A549 (cell line): ENCODE measurements around the gene BLMH. TPM values are rescaled to one million over a fixed set of nuclear protein-coding genes. Genes with fewer than 3 reads are reported as not detected.

Experiments
- ATAC-seq, 2 experiments: fragments of 200-7000 bp in 1 of 2; fragments of >200 bp in 1 of 2; cut with Nextera tagmentation in 1 of 2; cut with Tn5 transposase in 1 of 2; 3 replicates each; pipeline versions ENCODE4 v1.8.0 to v1.9.1; 2018 to 2020; ENCODE audit warnings: mild to moderate bottlenecking in 1 of 2, moderate library complexity in 1 of 2
- CTCF ChIA-PET: fragments of 300-600 bp; sonication (Branson Sonifier 250); formaldehyde crosslinking; extraction: SDS; loops from one replicate; lab custom pipeline; 2021; ENCODE audit warnings: antibody characterized with exemption, inconsistent platforms; lab: Yijun Ruan, JAX
- POLR2A ChIA-PET: fragments of 350-600 bp; formaldehyde crosslinking; extraction: SDS; loops from one replicate; lab custom pipeline; 2021; ENCODE audit warnings: antibody characterized with exemption, inconsistent platforms; lab: Yijun Ruan, JAX
- DNase-seq, 2 experiments: peaks; one replicate each; pipeline versions ENCODE4 v3.0.0 to v3.0.0-alpha.2; 2011 to 2016; ENCODE audit warnings: low read depth in 1 of 2, low spot score in 1 of 2
- FAIRE-seq: peaks from 2 replicates; lab custom pipeline; 2011; peaks lifted over from hg19 to GRCh38; lab: Jason Lieb, UNC
- H3K27ac ChIP-seq, 2 experiments: fragments of >200 bp; sonication (Bioruptor Twin); formaldehyde crosslinking; 3 replicates each; pipeline ENCODE4 v1.5.1; 2016 to 2017
- H3K4me1 ChIP-seq: fragments of >200 bp; sonication (Bioruptor Twin); formaldehyde crosslinking; 3 replicates; pipeline ENCODE4 v1.6.1; 2016
- H3K4me2 ChIP-seq: fragments of >200 bp; sonication (Bioruptor Twin); formaldehyde crosslinking; 3 replicates; pipeline ENCODE4 v1.6.1; 2016
- H3K4me3 ChIP-seq: fragments of >200 bp; sonication (Bioruptor Twin); formaldehyde crosslinking; 3 replicates; pipeline ENCODE4 v1.5.1; 2016
- H3K9me3 ChIP-seq: fragments of >200 bp; sonication (Bioruptor Twin); formaldehyde crosslinking; 3 replicates; pipeline ENCODE4 v1.6.1; 2016
- BHLHE40 ChIP-seq: IDR thresholded peaks from 2 replicates; pipeline ENCODE4 v1.6.1; 2012; ENCODE audit warnings: low read depth, low read length, inconsistent platforms
- CBX2 ChIP-seq: fragments of 200-600 bp; sonication (generic); IDR thresholded peaks from 2 replicates; pipeline ENCODE4 v1.6.1; 2016; ENCODE audit warnings: low read depth, mild to moderate bottlenecking, borderline replicate concordance
- CEBPB ChIP-seq, 2 experiments: fragments of >200 bp in 1 of 2; sonication (Bioruptor Twin) in 1 of 2; formaldehyde crosslinking in 1 of 2; IDR thresholded peaks; 2 replicates each; pipeline ENCODE4 v1.6.1; 2012 to 2016
- CHD2 ChIP-seq: fragments of 150-350 bp; IDR thresholded peaks from 2 replicates; pipeline ENCODE4 v1.6.1; 2014; ENCODE audit warnings: low read length; ENCODE audit not compliant: partially characterized antibody
- CTCF ChIP-seq: fragments of >200 bp; sonication (Bioruptor Twin); formaldehyde crosslinking; IDR thresholded peaks from 3 replicates; pipeline ENCODE4 v1.5.1; 2016
- E2F6 ChIP-seq: IDR thresholded peaks from 2 replicates; pipeline ENCODE4 v1.6.1; 2012; ENCODE audit warnings: low read depth, borderline replicate concordance
- EHMT2 ChIP-seq: fragments of 200-600 bp; sonication (generic); IDR thresholded peaks from 2 replicates; pipeline ENCODE4 v1.6.1; 2016; ENCODE audit warnings: antibody characterized with exemption, low read depth, mild to moderate bottlenecking, moderate library complexity
- EP300 ChIP-seq, 2 experiments: fragments of >200 bp; sonication (Bioruptor Twin); formaldehyde crosslinking; IDR thresholded peaks; 2 replicates in 1 of 2; 3 replicates in 1 of 2; pipeline ENCODE4 v1.6.1; 2016 to 2017
- FOSL2 ChIP-seq, 2 experiments: fragments of 450-650 bp in 1 of 2; fragments of >200 bp in 1 of 2; sonication (Bioruptor Twin) in 1 of 2; formaldehyde crosslinking; IDR thresholded peaks; 2 replicates each; pipeline versions ENCODE4 v1.5.0 to v1.6.1; 2016 to 2020; ENCODE audit warnings: mild to moderate bottlenecking in 1 of 2, moderate library complexity in 1 of 2
- FOXS1 ChIP-seq: fragments of 250-450 bp; sonication (Bioruptor Pico); IDR thresholded peaks from 2 replicates; pipeline ENCODE4 v1.5.0; 2020; ENCODE audit warnings: mild to moderate bottlenecking, moderate library complexity
- GATA3 ChIP-seq: IDR thresholded peaks from 2 replicates; pipeline ENCODE4 v1.6.1; 2012; ENCODE audit warnings: borderline replicate concordance
- HDAC2 ChIP-seq: fragments of 200-600 bp; sonication (generic); IDR thresholded peaks from 2 replicates; pipeline ENCODE4 v1.6.1; 2016
- HES2 ChIP-seq: fragments of >200 bp; sonication (Bioruptor Twin); formaldehyde crosslinking; IDR thresholded peaks from 2 replicates; pipeline ENCODE4 v1.6.1; 2016
- HOXA7 ChIP-seq: fragments of 250-450 bp; sonication (Bioruptor Pico); IDR thresholded peaks from 2 replicates; pipeline ENCODE4 v1.5.0; 2020; ENCODE audit warnings: mild to moderate bottlenecking, moderate library complexity
- HOXB5 ChIP-seq: fragments of 250-450 bp; sonication (Bioruptor Pico); IDR thresholded peaks from 2 replicates; pipeline ENCODE4 v1.5.0; 2020; ENCODE audit warnings: mild to moderate bottlenecking, moderate library complexity
- JUN ChIP-seq, 2 experiments: fragments of >200 bp; sonication (Bioruptor Twin); formaldehyde crosslinking; IDR thresholded peaks; 2 replicates in 1 of 2; 3 replicates in 1 of 2; pipeline ENCODE4 v1.6.1; 2016 to 2017
- KDM1A ChIP-seq: fragments of 200-600 bp; sonication (generic); IDR thresholded peaks from 2 replicates; pipeline ENCODE4 v1.6.1; 2016; ENCODE audit warnings: low read depth, mild to moderate bottlenecking
- KDM5A ChIP-seq: fragments of 200-600 bp; sonication (generic); IDR thresholded peaks from 2 replicates; pipeline ENCODE4 v1.6.1; 2016; ENCODE audit warnings: antibody characterized with exemption, mild to moderate bottlenecking
- MAFK ChIP-seq: fragments of 450-650 bp; IDR thresholded peaks from 2 replicates; pipeline ENCODE4 v1.6.1; 2014; ENCODE audit not compliant: partially characterized antibody
- MAX ChIP-seq: IDR thresholded peaks from 2 replicates; pipeline ENCODE4 v1.6.1; 2012
- POLR2AphosphoS2 ChIP-seq: conservative IDR thresholded peaks from 2 replicates; pipeline ENCODE4 v1.6.1; 2012; ENCODE audit warnings: low read length, improper control_type of control experiment, inconsistent platforms
- RARB ChIP-seq: fragments of 250-450 bp; sonication (Bioruptor Pico); IDR thresholded peaks from 2 replicates; pipeline ENCODE4 v1.8.0; 2021; ENCODE audit warnings: mild to moderate bottlenecking, moderate library complexity
- RCOR1 ChIP-seq: fragments of 150-350 bp; IDR thresholded peaks from 2 replicates; pipeline ENCODE4 v1.6.1; 2014; ENCODE audit warnings: antibody characterized with exemption, low read length, low read depth
- RFX5 ChIP-seq: fragments of 450-650 bp; IDR thresholded peaks from 2 replicates; pipeline ENCODE4 v1.7.1; 2014; ENCODE audit warnings: antibody characterized with exemption, mild to moderate bottlenecking, moderate library complexity
- ZNF302 ChIP-seq: fragments of 250-450 bp; sonication (Bioruptor Pico); IDR thresholded peaks from 2 replicates; pipeline ENCODE4 v1.9.0; 2021; ENCODE audit warnings: inconsistent platforms, mild to moderate bottlenecking, moderate library complexity
- ZSCAN20 ChIP-seq: fragments of 250-450 bp; sonication (Bioruptor Pico); IDR thresholded peaks from 2 replicates; pipeline ENCODE4 v1.8.0; 2022; ENCODE audit warnings: mild to moderate bottlenecking, moderate library complexity
- WGBS: methylation state at CpG from one replicate; pipeline ENCODE4 v1.1.6; 2017; ENCODE audit errors: missing lambda C conversion rate; 5-methylcytosine and 5-hydroxymethylcytosine counted together
- polyA plus RNA-seq, 4 experiments: library from polyadenylated mRNA; depleted of rRNA in 3 of 4; stranded (reverse); fragments of >200 nt; fragmentation: RNase III in 1 of 4; extraction: RNeasy Plus Mini Kit Qiagen cat#74134 plus additional on column Dnase treatment in 1 of 4; gene quantifications; 2 replicates in 3 of 4; 3 replicates in 1 of 4; pipeline ENCODE4 v1.2.3, GENCODE V29; 2011 to 2017

BLMH gene
- polyA plus RNA-seq, 2 of the 4 experiments (the other 2 are of a cell fraction): 38.5 to 66.4 TPM

- Histone ChIP-seq H3K4me1 (peaks cover 13% of the 10 kb centered on the region), H3K27ac (peak overlapping the region; percentile 29 to 76; a peak in 3 of 6 replicates), H3K4me3 (peak overlapping the region; percentile 57), H3K9me3 (no peaks in the 10 kb centered on the region), H3K4me2 (peak overlapping the region; percentile 99)
- FAIRE-seq: no peak
- 86% methylated on average over 10 of the region's 10 CpGs for WGBS
- ATAC-seq: no peak
- ChIA-PET POLR2A (interaction anchor here (0.5 to 1.0 kb wide), 4 partner anchors 111 to 772 kb away, joined by 3 read pairs; no protein-coding TSS in a partner anchor), CTCF (interaction anchor here (0.6 to 11.1 kb wide), 39 partner anchors 9 to 432 kb away, joined by 3 to 115 read pairs (median 4); partner anchors contain the start of gene SSH2)
- no peak for DNase-seq
- TF ChIP-seq HDAC2 (no peak), HOXA7 (CRISPR knock-in tag) (no peak), CEBPB (IDR thresholded peaks at IDR 0.05) (no peak), RCOR1 (no peak), BHLHE40 (no peak), GATA3 (no peak), POLR2AphosphoS2 (no peak), CTCF (no peak)
Observed at GRCh38 chr17:30236297-30236624, 55.5 kb downstream of the BLMH start.

GRCh38 chr17:30235386-30236296, 56.1 kb downstream of the BLMH start, which contains the start of gene SLC6A4:
Gene SLC6A4 (minus strand): TSS chr17:30235697. CDS start chr17:30221958, 13,739 bp downstream.
- Histone ChIP-seq H3K4me2 (peak within 1 kb of the TSS; percentile 99), H3K4me1 (peaks cover 14% of the 10 kb centered on the region), H3K27ac (peak within 1 kb of the TSS; percentile 29 to 76; a peak in 5 of 6 replicates), H3K4me3 (peak within 1 kb of the TSS; percentile 57), H3K9me3 (no peaks in the 10 kb centered on the region)
- DNase-seq (peak in 1 of 2 experiments; percentile 47), ATAC-seq (peak; percentile 21 to 60; a peak in 4 of 6 replicates), FAIRE-seq (no peak)
- ChIA-PET POLR2A (interaction anchor here (0.5 kb wide), 1 partner anchor 771 kb away, joined by 3 read pairs; no protein-coding TSS in a partner anchor), CTCF (interaction anchor here (0.8 to 11.1 kb wide), 23 partner anchors 10 to 432 kb away, joined by 3 to 115 read pairs (median 7); no protein-coding TSS in a partner anchor)
- WGBS: 15% methylated on average over 76 of the region's 82 CpGs
- TF ChIP-seq E2F6 (peak; percentile 51; the same call in 1 of the 2 replicates), RARB (CRISPR knock-in tag) (no peak), MAX (peak; percentile 65; the same call in 1 of the 2 replicates)

GRCh38 chr17:30234964-30235363, 56.8 kb downstream of the BLMH start:
- DNase-seq (no peak), ATAC-seq (no peak), FAIRE-seq (no peak)
- peak overlapping the region; percentile 99 for H3K4me2 ChIP-seq
- no peak for TF ChIP-seq EHMT2
- TF ChIP-seq KDM5A: no peak
- no peak for TF ChIP-seq FOSL2 (IDR thresholded peaks at IDR 0.05)
- no peak for TF ChIP-seq FOSL2 (CRISPR knock-in tag; IDR thresholded peaks at IDR 0.05)
- TF ChIP-seq CBX2: no peak
- TF ChIP-seq KDM1A: no peak
- TF ChIP-seq EP300 (IDR thresholded peaks at IDR 0.05): no peak
- TF ChIP-seq JUN (IDR thresholded peaks at IDR 0.05): no peak
- no peak for TF ChIP-seq BHLHE40
- no peak for TF ChIP-seq FOXS1 (CRISPR knock-in tag)
- no peak for TF ChIP-seq HOXB5 (CRISPR knock-in tag)
- no peak for TF ChIP-seq MAFK
- no peak for TF ChIP-seq HDAC2
- TF ChIP-seq HES2: no peak
- TF ChIP-seq ZSCAN20 (CRISPR knock-in tag): no peak
- TF ChIP-seq ZNF302: no peak
- TF ChIP-seq MAX: no peak
- TF ChIP-seq POLR2AphosphoS2: no peak
- no peak for TF ChIP-seq RFX5
- TF ChIP-seq CHD2: no peak
- WGBS: 51% methylated on average over 12 of the region's 12 CpGs
- H3K9me3 ChIP-seq: no peaks in the 10 kb centered on the region
- H3K27ac ChIP-seq: no peak overlapping the region
- ChIA-PET POLR2A (interaction anchor here (0.6 kb wide), 1 partner anchor 69 kb away, joined by 4 read pairs; no protein-coding TSS in a partner anchor), CTCF (interaction anchor here (1.1 to 11.1 kb wide), 8 partner anchors 10 to 128 kb away, joined by 3 to 115 read pairs (median 10); no protein-coding TSS in a partner anchor)
- H3K4me1 ChIP-seq: peaks cover 16% of the 10 kb centered on the region
- peak overlapping the region; percentile 57; the same call in 2 of the 3 replicates for H3K4me3 ChIP-seq
